H1 (cell line): ENCODE measurements around the gene SCNM1. TPM values are rescaled to one million over a fixed set of nuclear protein-coding genes. Genes with fewer than 3 reads are reported as not detected.
"Not testable (repeated sequence)": the region's sequence is repeated elsewhere in the genome, so short reads cannot be mapped to it uniquely, and the experiment has no call there.

Experiments
- CTCF ChIA-PET: fragments of 300-600 bp; sonication (Branson Sonifier 250); formaldehyde crosslinking; loops from one replicate; lab custom pipeline; 2021; ENCODE audit not compliant: partially characterized antibody; lab: Charles Lee
- POLR2A ChIA-PET: fragments of 300-600 bp; sonication (Branson Sonifier 250); formaldehyde crosslinking; loops from one replicate; lab custom pipeline; 2021; ENCODE audit warnings: inconsistent platforms; ENCODE audit not compliant: partially characterized antibody; lab: Charles Lee
- DNase-seq, 2 experiments: peaks; one replicate each; pipeline versions ENCODE4 v3.0.0 to v3.0.0-alpha.2; 2010 to 2022; ENCODE audit warnings: low spot score in 2 of 2, low read depth in 1 of 2, mixed read lengths in 1 of 2
- FAIRE-seq: peaks from 2 replicates; lab custom pipeline; 2011; peaks lifted over from hg19 to GRCh38; lab: Jason Lieb, UNC
- H2AFZ ChIP-seq: 2 replicates; pipeline ENCODE4 v1.8.1; 2012; ENCODE audit warnings: low read length, inconsistent platforms
- H2AK5ac ChIP-seq: 2 replicates; pipeline ENCODE4 v1.6.1; 2013; ENCODE audit warnings: low read depth, low read length
- H2BK120ac ChIP-seq: replicated peaks from 2 replicates; pipeline ENCODE3; 2013; ENCODE audit warnings: low read depth, low read length, inconsistent platforms
- H2BK12ac ChIP-seq: 2 replicates; pipeline ENCODE4 v1.6.1; 2013; ENCODE audit warnings: low read depth, low read length
- H2BK15ac ChIP-seq: 2 replicates; pipeline ENCODE4 v1.6.1; 2013; ENCODE audit warnings: low read length
- H2BK20ac ChIP-seq: 2 replicates; pipeline ENCODE4 v1.6.1; 2013; ENCODE audit warnings: low read length
- H2BK5ac ChIP-seq: 2 replicates; pipeline ENCODE4 v1.6.1; 2013; ENCODE audit warnings: low read depth, low read length
- H3K14ac ChIP-seq: 2 replicates; pipeline ENCODE4 v1.6.1; 2013; ENCODE audit warnings: inconsistent platforms; ENCODE audit not compliant: insufficient read length
- H3K18ac ChIP-seq: 2 replicates; pipeline ENCODE4 v1.6.1; 2013; ENCODE audit warnings: low read length; ENCODE audit errors: extremely low read depth
- H3K23ac ChIP-seq: 2 replicates; pipeline ENCODE4 v1.6.1; 2013; ENCODE audit warnings: inconsistent platforms; ENCODE audit not compliant: insufficient read length
- H3K23me2 ChIP-seq: 2 replicates; pipeline ENCODE4 v1.6.1; 2013; ENCODE audit warnings: low read depth, low read length
- H3K27ac ChIP-seq: 2 replicates; pipeline ENCODE4 v1.6.1; 2011; ENCODE audit warnings: low read depth, low read length, inconsistent platforms
- H3K27me3 ChIP-seq, 4 experiments: replicated peaks in 1 of 4; 1 replicate in 1 of 4; 2 replicates in 3 of 4; pipeline versions ENCODE4 v1.6.1 to v1.8.1; 2011 to 2013; ENCODE audit warnings: low read length in 3 of 4, mild to moderate bottlenecking in 3 of 4, inconsistent platforms in 2 of 4, mixed read lengths in 2 of 4, moderate library complexity in 1 of 4; ENCODE audit not compliant: control insufficient read depth in 3 of 4, insufficient read depth in 3 of 4; ENCODE audit errors: extremely low read depth in 1 of 4
- H3K36me3 ChIP-seq, 4 experiments: 2 replicates each; pipeline versions ENCODE4 v1.6.1 to v1.8.1; 2011 to 2013; ENCODE audit warnings: mild to moderate bottlenecking in 4 of 4, low read length in 3 of 4, moderate library complexity in 2 of 4, control low read depth in 1 of 4, inconsistent platforms in 1 of 4; ENCODE audit not compliant: insufficient read depth in 4 of 4, control insufficient read depth in 2 of 4
- H3K4ac ChIP-seq: replicated peaks from 2 replicates; pipeline ENCODE3; 2013; ENCODE audit warnings: low read length, low read depth, mixed read lengths, inconsistent platforms; ENCODE audit not compliant: insufficient read length
- H3K4me1 ChIP-seq, 4 experiments: replicated peaks in 1 of 4; 1 replicate in 1 of 4; 2 replicates in 3 of 4; pipeline versions ENCODE4 v1.6.1 to v1.8.1; 2011 to 2013; ENCODE audit warnings: low read length in 3 of 4, inconsistent platforms in 2 of 4, mixed read lengths in 1 of 4; ENCODE audit not compliant: insufficient read depth in 4 of 4, control insufficient read depth in 3 of 4
- H3K4me2 ChIP-seq, 2 experiments: 2 replicates each; pipeline versions ENCODE4 v1.6.1 to v1.8.1; 2011 to 2013; ENCODE audit warnings: low read depth in 2 of 2, low read length in 2 of 2, control low read depth in 1 of 2, inconsistent platforms in 1 of 2, mild to moderate bottlenecking in 1 of 2; ENCODE audit not compliant: insufficient read depth in 1 of 2
- H3K4me3 ChIP-seq, 4 experiments: fragments of 200-600, 300-600 bp in 1 of 4; sonication (generic), shearing (Covaris generic), sonication (Bioruptor Twin) in 1 of 4; 2 replicates each; pipeline versions ENCODE4 v1.5.1 to v1.8.1; 2011 to 2016; ENCODE audit warnings: low read length in 4 of 4, low read depth in 3 of 4, control low read depth in 2 of 4, inconsistent platforms in 2 of 4, mild to moderate bottlenecking in 2 of 4, mixed read lengths in 1 of 4, moderate library complexity in 1 of 4; ENCODE audit not compliant: insufficient read depth in 2 of 4; ENCODE audit errors: extremely low read depth in 1 of 4
- H3K56ac ChIP-seq: replicated peaks from 2 replicates; pipeline ENCODE3; 2013; ENCODE audit warnings: low read depth, mild to moderate bottlenecking, mixed read lengths, low read length, inconsistent platforms; ENCODE audit not compliant: insufficient read length
- H3K79me1 ChIP-seq: 2 replicates; pipeline ENCODE4 v1.6.1; 2013; ENCODE audit warnings: low read depth, low read length, control low read depth
- H3K79me2 ChIP-seq, 2 experiments: 2 replicates each; pipeline versions ENCODE4 v1.6.1 to v1.8.1; 2012 to 2013; ENCODE audit warnings: low read length in 2 of 2, mild to moderate bottlenecking in 2 of 2, inconsistent platforms in 1 of 2; ENCODE audit not compliant: insufficient read depth in 2 of 2, control insufficient read depth in 1 of 2
- H3K9ac ChIP-seq, 4 experiments: replicated peaks in 1 of 4; 1 replicate in 1 of 4; 2 replicates in 3 of 4; pipeline versions ENCODE4 v1.6.1 to v1.8.1; 2011 to 2013; ENCODE audit warnings: low read depth in 3 of 4, low read length in 3 of 4, control low read depth in 2 of 4, mild to moderate bottlenecking in 2 of 4, moderate library complexity in 2 of 4, inconsistent platforms in 1 of 4; ENCODE audit errors: extremely low read depth in 1 of 4
- H3K9me3 ChIP-seq, 2 experiments: 2 replicates each; pipeline versions ENCODE4 v1.6.1 to v1.8.1; 2012 to 2013; ENCODE audit warnings: mild to moderate bottlenecking in 2 of 2, moderate library complexity in 2 of 2, control low read depth in 1 of 2, inconsistent platforms in 1 of 2, low read depth in 1 of 2, low read length in 1 of 2, mixed read lengths in 1 of 2; ENCODE audit not compliant: insufficient read depth in 2 of 2
- H4K20me1 ChIP-seq, 2 experiments: replicated peaks in 1 of 2; 2 replicates each; pipeline versions ENCODE3 to v1.8.1; 2011 to 2013; ENCODE audit warnings: inconsistent platforms in 2 of 2, low read length in 2 of 2, mild to moderate bottlenecking in 1 of 2; ENCODE audit not compliant: insufficient read depth in 2 of 2, control insufficient read depth in 1 of 2
- H4K5ac ChIP-seq: 2 replicates; pipeline ENCODE4 v1.6.1; 2013; ENCODE audit warnings: low read length, low read depth, mixed read lengths, inconsistent platforms; ENCODE audit not compliant: insufficient read length
- H4K8ac ChIP-seq: 2 replicates; pipeline ENCODE4 v1.8.0; 2013; ENCODE audit warnings: mild to moderate bottlenecking, moderate library complexity, low read length, inconsistent platforms; ENCODE audit not compliant: insufficient read depth; ENCODE audit errors: extremely low read depth
- H4K91ac ChIP-seq: replicated peaks from 2 replicates; pipeline ENCODE3; 2013; ENCODE audit warnings: low read length, mixed read lengths, inconsistent platforms; ENCODE audit not compliant: insufficient read length
- WGBS, 2 experiments: shearing (Covaris generic) in 1 of 2; methylation state at CpG; one replicate each; pipeline versions ENCODE4 v1.1.6 to v1.1.7; 2013 to 2015; ENCODE audit warnings: low lambda C conversion rate in 2 of 2, mixed read lengths in 2 of 2, inconsistent platforms in 1 of 2, low coverage in 1 of 2, missing lambda C conversion rate in 1 of 2; ENCODE audit not compliant: insufficient replicate concordance in 2 of 2, insufficient coverage in 1 of 2, insufficient read length in 1 of 2; ENCODE audit errors: extremely low coverage in 1 of 2, missing lambda C conversion rate in 1 of 2; 5-methylcytosine and 5-hydroxymethylcytosine counted together
- polyA plus RNA-seq, 7 experiments: library from polyadenylated mRNA; depleted of rRNA in 3 of 7; stranded (reverse) in 5 of 7; unstranded in 2 of 7; fragments of >200 nt in 5 of 7; fragments of 200-250 nt in 2 of 7; gene quantifications; 1 replicate in 5 of 7; 2 replicates in 1 of 7; 4 replicates in 1 of 7; pipeline versions ENCODE4 v1.2.1 to v1.2.3, GENCODE V29; 2011 to 2013; ENCODE audit warnings: missing spikeins in 2 of 7, mixed read lengths in 2 of 7
- total RNA-seq: library from RNA; stranded (reverse); fragmentation: NEBNext Ultra II Directional; extraction: Animal tissue kit (Norgen Biotek cat#: 25700); gene quantifications from 2 replicates; pipeline ENCODE4 v1.2.1, GENCODE V29; 2021

SCNM1 gene
- total and polyA plus RNA-seq, 2 of the 8 experiments (the other 6 are each of a cell fraction or from before 2014, with no cell fraction given), result 13.6 to 46.2 TPM

DNA sequence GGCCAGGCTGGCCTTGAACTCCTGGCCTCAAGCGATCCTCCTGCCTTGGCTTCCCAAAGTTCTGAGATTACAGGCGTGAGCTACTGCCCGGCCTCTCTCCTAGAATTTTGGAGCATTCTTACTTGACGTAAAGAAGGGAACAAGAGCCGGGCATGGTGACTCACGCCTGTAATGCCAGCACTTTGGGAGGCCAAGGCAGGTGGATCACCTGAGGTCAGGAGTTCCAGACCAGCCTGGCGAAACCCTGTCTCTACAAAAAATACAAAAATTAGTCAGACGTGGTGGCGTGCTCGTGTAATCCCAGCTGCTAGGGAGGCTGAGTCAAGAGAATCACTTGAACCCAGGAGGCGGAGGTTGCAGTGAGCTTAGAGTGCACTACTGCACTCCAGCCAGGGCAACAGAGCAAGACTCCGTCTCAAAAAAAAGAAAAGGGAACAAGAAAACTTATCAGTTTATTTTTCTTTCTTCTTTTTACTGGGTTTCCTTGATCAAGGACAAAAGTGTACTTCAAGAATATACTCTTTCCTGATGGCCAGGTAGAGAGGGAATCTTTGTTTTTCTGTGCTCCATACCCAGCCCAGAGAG is 39.5 kb downstream of the SCNM1 start:
- H3K4me3 ChIP-seq, H2BK15ac ChIP-seq, H3K4ac ChIP-seq, H2AFZ ChIP-seq, H3K9ac ChIP-seq, H2AK5ac ChIP-seq, H3K23ac ChIP-seq, H2BK20ac ChIP-seq, H3K27me3 ChIP-seq, H3K27ac ChIP-seq, H3K56ac ChIP-seq, H3K79me1 ChIP-seq, H2BK5ac ChIP-seq, H3K14ac ChIP-seq, H2BK12ac ChIP-seq, H3K9me3 ChIP-seq, H2BK120ac ChIP-seq, DNase-seq, H3K4me1 ChIP-seq, FAIRE-seq, H3K4me2 ChIP-seq, H4K20me1 ChIP-seq, H3K23me2 ChIP-seq, H4K8ac ChIP-seq, H3K18ac ChIP-seq, H4K5ac ChIP-seq, H4K91ac ChIP-seq: not testable (repeated sequence)
- peaks cover 22 to 87% of the 10 kb centered on the region in 2 experiments for H3K79me2 ChIP-seq
- ChIA-PET CTCF (interaction anchor here (0.9 to 2.1 kb wide), 3 partner anchors 9 to 47 kb away, joined by 3 to 7 read pairs (median 3); no protein-coding TSS in a partner anchor), POLR2A (interaction anchor here (1.0 to 2.8 kb wide), 3 partner anchors 10 to 51 kb away, joined by 3 to 14 read pairs (median 3); no protein-coding TSS in a partner anchor)
- H3K36me3 ChIP-seq, result peaks cover 6 to 40% (median 19%) of the 10 kb centered on the region in 4 experiments; a peak in 5 of 8 replicates
- WGBS, 2 experiments, result 92% methylated on average over 12 of the region's 12 CpGs; no CpG with 5 or more reads in 1 of the 2 experiments
